NCI-H2107 treated with DMSO at 0.1 percent for 48 hours (cell line): Measurements from ENCODE around the gene CENPT.
A peak's percentile ranks its signal among the peaks of the same experiment; 100 is the strongest.

Experiments
- DNase-seq: peaks from one replicate; lab custom pipeline; 2025; ENCODE audit not compliant: unreplicated experiment; lab: John Stamatoyannopoulos, UW

Gene CENPT

GRCh38 chr16:67814567-67814966 lies 32.9 kb downstream of the CENPT start:
- no peak for DNase-seq

- no peak for DNase-seq
Observed at GRCh38 chr16:67811899-67812298, 35.6 kb downstream of the CENPT start.

GRCh38 chr16:67807148-67807682 lies 40.3 kb downstream of the CENPT start:
- DNase-seq = no peak

GRCh38 chr16:67806428-67807147 lies 40.9 kb downstream of the CENPT start, which contains the start of the genes RANBP10 and TSNAXIP1:
TSS of gene RANBP10 (minus strand) at chr16:67806560. CDS start at chr16:67806536, 24 bp downstream.
TSS of gene TSNAXIP1 (plus strand) at chr16:67806889. CDS start at chr16:67807150, 261 bp downstream.
- peak; percentile 98 for DNase-seq

GRCh38 chr16:67805718-67806427 lies 41.6 kb downstream of the CENPT start:
- no peak for DNase-seq

GRCh38 chr16:67804853-67805542 lies 42.5 kb downstream of the CENPT start:
- DNase-seq = no peak

- no peak for DNase-seq
Observed at GRCh38 chr16:67803894-67804293, 43.6 kb downstream of the CENPT start.

GRCh38 chr16:67801883-67802282 lies 45.6 kb downstream of the CENPT start:
- DNase-seq = no peak

- DNase-seq = no peak
Observed at GRCh38 chr16:67801241-67801640, 46.3 kb downstream of the CENPT start.

GRCh38 chr16:67800338-67800926 lies 47.1 kb downstream of the CENPT start:
- DNase-seq = no peak

GRCh38 chr16:67796099-67796718 lies 51.3 kb downstream of the CENPT start:
- DNase-seq = no peak

- DNase-seq = no peak
Observed at GRCh38 chr16:67790071-67790470, 57.4 kb downstream of the CENPT start.

GRCh38 chr16:67786491-67786890 lies 61.0 kb downstream of the CENPT start:
- no peak for DNase-seq

- peak; percentile 57 for DNase-seq
Observed at GRCh38 chr16:67783353-67783725, 64.2 kb downstream of the CENPT start.

- peak; percentile 33 for DNase-seq
Observed at GRCh38 chr16:67782567-67783352, 64.7 kb downstream of the CENPT start.

GRCh38 chr16:67781565-67781921 lies 66.0 kb downstream of the CENPT start:
- peak; percentile 30 for DNase-seq

- no peak for DNase-seq
Observed at GRCh38 chr16:67780847-67781564, 66.5 kb downstream of the CENPT start.

GRCh38 chr16:67779256-67780014 lies 68.1 kb downstream of the CENPT start:
- DNase-seq = no peak
